WTC11 (cell line): ENCODE results near the gene GALNTL6. TPM values are rescaled to one million over a fixed set of nuclear protein-coding genes. Genes with fewer than 3 reads are reported as not detected.

Experiments used
- ATAC-seq: fragments of 200-7000 bp; cut with Tn5 transposase; 2 replicates; pipeline ENCODE4 v1.10.0; 2021; ENCODE audit warnings: mild to moderate bottlenecking, moderate library complexity
- CTCF ChIA-PET: fragments of 300-600 bp; sonication (Branson Sonifier 250); formaldehyde crosslinking; loops from one replicate; lab custom pipeline; 2021; ENCODE audit warnings: antibody characterized with exemption; lab: Charles Lee
- POLR2A ChIA-PET: fragments of 350-600 bp; sonication (Branson Sonifier 250); formaldehyde crosslinking; loops from one replicate; lab custom pipeline; 2021; ENCODE audit warnings: antibody characterized with exemption; lab: Charles Lee
- DNase-seq: peaks from one replicate; pipeline ENCODE4 v3.0.0; 2021; ENCODE audit warnings: low spot score
- H3K27ac Mint-ChIP-seq: 2 replicates; pipeline ENCODE4 v1.8.0; 2021; ENCODE audit warnings: mixed read lengths
- H3K27me3 Mint-ChIP-seq: 2 replicates; pipeline ENCODE4 v1.8.0; 2021; ENCODE audit warnings: low read depth, mild to moderate bottlenecking, moderate library complexity, mixed read lengths
- H3K36me3 Mint-ChIP-seq: 2 replicates; pipeline ENCODE4 v1.8.0; 2021; ENCODE audit warnings: mixed read lengths
- H3K4me1 Mint-ChIP-seq: 2 replicates; pipeline ENCODE4 v1.8.0; 2022; ENCODE audit warnings: mixed read lengths
- H3K4me3 Mint-ChIP-seq: 2 replicates; pipeline ENCODE4 v1.8.0; 2021; ENCODE audit warnings: mild to moderate bottlenecking, moderate library complexity, mixed read lengths
- H3K9me3 Mint-ChIP-seq: 2 replicates; pipeline ENCODE4 v1.8.0; 2021; ENCODE audit warnings: mixed read lengths
- ETV6 ChIP-seq: sonication (generic); formaldehyde crosslinking; IDR thresholded peaks from 2 replicates; pipeline ENCODE4 v1.8.1; 2022; ENCODE audit warnings: mild to moderate bottlenecking, missing genetic modification reagents
- FOXK1 ChIP-seq: sonication (generic); formaldehyde crosslinking; IDR thresholded peaks from 2 replicates; pipeline ENCODE4 v1.8.0; 2022; ENCODE audit warnings: mild to moderate bottlenecking, moderate library complexity, missing genetic modification reagents
- MXD4 ChIP-seq: fragments of 250-450 bp; sonication (Bioruptor Pico); IDR thresholded peaks from 2 replicates; pipeline ENCODE4 v1.8.0; 2021; ENCODE audit warnings: mild to moderate bottlenecking, moderate library complexity, borderline replicate concordance
- NFYB ChIP-seq: sonication (generic); formaldehyde crosslinking; conservative IDR thresholded peaks from 2 replicates; pipeline ENCODE4 v1.8.0; 2022; ENCODE audit warnings: low read depth, missing genetic modification reagents
- PRRX2 ChIP-seq: fragments of 250-450 bp; sonication (Bioruptor Pico); IDR thresholded peaks from 2 replicates; pipeline ENCODE4 v1.8.0; 2021; ENCODE audit warnings: mild to moderate bottlenecking
- RORB ChIP-seq: fragments of 250-450 bp; sonication (Bioruptor Pico); IDR thresholded peaks from 2 replicates; pipeline ENCODE4 v1.9.0; 2021; ENCODE audit warnings: mild to moderate bottlenecking
- ZNF232 ChIP-seq: sonication (generic); formaldehyde crosslinking; IDR thresholded peaks from 2 replicates; pipeline ENCODE4 v1.8.0; 2022; ENCODE audit warnings: mild to moderate bottlenecking, missing genetic modification reagents
- ZNF416 ChIP-seq: fragments of 250-450 bp; sonication (Bioruptor Pico); IDR thresholded peaks from 2 replicates; pipeline ENCODE4 v1.9.0; 2021; ENCODE audit warnings: mild to moderate bottlenecking, inconsistent platforms
- total RNA-seq: library from RNA; stranded (reverse); gene quantifications from 3 replicates; pipeline ENCODE4 v1.2.3, GENCODE V29; 2021
- TF ChIP-seq, protein P1 (sequence below): sonication (generic); formaldehyde crosslinking; IDR thresholded peaks from 2 replicates; pipeline ENCODE4 v1.8.0; 2022; ENCODE audit warnings: mild to moderate bottlenecking, missing genetic modification reagents
- TF ChIP-seq, protein P2 (sequence below): sonication (generic); formaldehyde crosslinking; IDR thresholded peaks from 2 replicates; pipeline ENCODE4 v1.8.1; 2023; ENCODE audit warnings: mild to moderate bottlenecking, missing genetic modification reagents, moderate library complexity
- TF ChIP-seq, protein P3 (sequence below): fragments of 250-450 bp; sonication (Bioruptor Pico); IDR thresholded peaks from 2 replicates; pipeline ENCODE4 v1.9.0; 2021; ENCODE audit warnings: mild to moderate bottlenecking, borderline replicate concordance
- TF ChIP-seq, protein P4 (sequence below): fragments of 250-450 bp; sonication (Bioruptor Pico); IDR thresholded peaks from 2 replicates; pipeline ENCODE4 v1.9.0; 2021; ENCODE audit warnings: mild to moderate bottlenecking
- TF ChIP-seq, protein P5 (sequence below): fragments of 250-450 bp; sonication (Bioruptor Pico); conservative IDR thresholded peaks from 2 replicates; pipeline ENCODE4 v1.9.0; 2021; ENCODE audit warnings: mild to moderate bottlenecking
- TF ChIP-seq, protein P6 (sequence below): sonication (generic); formaldehyde crosslinking; IDR thresholded peaks from 2 replicates; pipeline ENCODE4 v1.8.1; 2022; ENCODE audit warnings: mild to moderate bottlenecking, missing genetic modification reagents, moderate library complexity, borderline replicate concordance
- TF ChIP-seq, protein P7 (sequence below): fragments of 250-450 bp; sonication (Bioruptor Pico); IDR thresholded peaks from 2 replicates; pipeline ENCODE4 v1.8.0; 2021; ENCODE audit warnings: mild to moderate bottlenecking
- TF ChIP-seq, protein P8 (sequence below): sonication (generic); formaldehyde crosslinking; IDR thresholded peaks from 2 replicates; pipeline ENCODE4 v1.8.0; 2022; ENCODE audit warnings: mild to moderate bottlenecking, missing genetic modification reagents

GALNTL6 gene
- total RNA-seq, 1 experiment from 2014 or later, result 0.24 TPM

DNA sequence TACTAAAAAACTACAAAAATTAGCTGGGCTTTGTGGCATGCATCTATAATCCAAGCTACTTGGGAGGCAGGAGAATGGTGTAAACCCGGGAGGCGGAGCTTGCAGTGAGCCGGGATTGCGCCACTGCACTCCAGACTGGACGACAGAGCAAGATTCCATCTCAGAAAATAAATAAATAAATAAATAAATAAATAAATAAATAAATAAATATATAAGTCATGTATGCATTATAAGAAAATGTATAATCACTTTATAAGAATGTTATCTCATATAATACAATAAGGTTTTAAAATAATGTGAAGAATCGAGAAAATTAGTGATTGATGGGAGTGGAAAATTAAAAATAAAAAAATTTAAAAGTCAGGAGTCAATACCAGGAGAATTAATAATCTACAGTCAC, 127.5 kb downstream of the GALNTL6 start (continued):
- TF ChIP-seq RORB (CRISPR knock-in tag), result no peak
- no peak for TF ChIP-seq PRRX2 (CRISPR knock-in tag)
- TF ChIP-seq, protein P1, sequence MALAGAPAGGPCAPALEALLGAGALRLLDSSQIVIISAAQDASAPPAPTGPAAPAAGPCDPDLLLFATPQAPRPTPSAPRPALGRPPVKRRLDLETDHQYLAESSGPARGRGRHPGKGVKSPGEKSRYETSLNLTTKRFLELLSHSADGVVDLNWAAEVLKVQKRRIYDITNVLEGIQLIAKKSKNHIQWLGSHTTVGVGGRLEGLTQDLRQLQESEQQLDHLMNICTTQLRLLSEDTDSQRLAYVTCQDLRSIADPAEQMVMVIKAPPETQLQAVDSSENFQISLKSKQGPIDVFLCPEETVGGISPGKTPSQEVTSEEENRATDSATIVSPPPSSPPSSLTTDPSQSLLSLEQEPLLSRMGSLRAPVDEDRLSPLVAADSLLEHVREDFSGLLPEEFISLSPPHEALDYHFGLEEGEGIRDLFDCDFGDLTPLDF (CRISPR knock-in tag), result no peak
- TF ChIP-seq ZNF232 (CRISPR knock-in tag), result no peak
- TF ChIP-seq, protein P2, sequence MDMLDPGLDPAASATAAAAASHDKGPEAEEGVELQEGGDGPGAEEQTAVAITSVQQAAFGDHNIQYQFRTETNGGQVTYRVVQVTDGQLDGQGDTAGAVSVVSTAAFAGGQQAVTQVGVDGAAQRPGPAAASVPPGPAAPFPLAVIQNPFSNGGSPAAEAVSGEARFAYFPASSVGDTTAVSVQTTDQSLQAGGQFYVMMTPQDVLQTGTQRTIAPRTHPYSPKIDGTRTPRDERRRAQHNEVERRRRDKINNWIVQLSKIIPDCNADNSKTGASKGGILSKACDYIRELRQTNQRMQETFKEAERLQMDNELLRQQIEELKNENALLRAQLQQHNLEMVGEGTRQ (CRISPR knock-in tag), result no peak
- TF ChIP-seq, protein P3, sequence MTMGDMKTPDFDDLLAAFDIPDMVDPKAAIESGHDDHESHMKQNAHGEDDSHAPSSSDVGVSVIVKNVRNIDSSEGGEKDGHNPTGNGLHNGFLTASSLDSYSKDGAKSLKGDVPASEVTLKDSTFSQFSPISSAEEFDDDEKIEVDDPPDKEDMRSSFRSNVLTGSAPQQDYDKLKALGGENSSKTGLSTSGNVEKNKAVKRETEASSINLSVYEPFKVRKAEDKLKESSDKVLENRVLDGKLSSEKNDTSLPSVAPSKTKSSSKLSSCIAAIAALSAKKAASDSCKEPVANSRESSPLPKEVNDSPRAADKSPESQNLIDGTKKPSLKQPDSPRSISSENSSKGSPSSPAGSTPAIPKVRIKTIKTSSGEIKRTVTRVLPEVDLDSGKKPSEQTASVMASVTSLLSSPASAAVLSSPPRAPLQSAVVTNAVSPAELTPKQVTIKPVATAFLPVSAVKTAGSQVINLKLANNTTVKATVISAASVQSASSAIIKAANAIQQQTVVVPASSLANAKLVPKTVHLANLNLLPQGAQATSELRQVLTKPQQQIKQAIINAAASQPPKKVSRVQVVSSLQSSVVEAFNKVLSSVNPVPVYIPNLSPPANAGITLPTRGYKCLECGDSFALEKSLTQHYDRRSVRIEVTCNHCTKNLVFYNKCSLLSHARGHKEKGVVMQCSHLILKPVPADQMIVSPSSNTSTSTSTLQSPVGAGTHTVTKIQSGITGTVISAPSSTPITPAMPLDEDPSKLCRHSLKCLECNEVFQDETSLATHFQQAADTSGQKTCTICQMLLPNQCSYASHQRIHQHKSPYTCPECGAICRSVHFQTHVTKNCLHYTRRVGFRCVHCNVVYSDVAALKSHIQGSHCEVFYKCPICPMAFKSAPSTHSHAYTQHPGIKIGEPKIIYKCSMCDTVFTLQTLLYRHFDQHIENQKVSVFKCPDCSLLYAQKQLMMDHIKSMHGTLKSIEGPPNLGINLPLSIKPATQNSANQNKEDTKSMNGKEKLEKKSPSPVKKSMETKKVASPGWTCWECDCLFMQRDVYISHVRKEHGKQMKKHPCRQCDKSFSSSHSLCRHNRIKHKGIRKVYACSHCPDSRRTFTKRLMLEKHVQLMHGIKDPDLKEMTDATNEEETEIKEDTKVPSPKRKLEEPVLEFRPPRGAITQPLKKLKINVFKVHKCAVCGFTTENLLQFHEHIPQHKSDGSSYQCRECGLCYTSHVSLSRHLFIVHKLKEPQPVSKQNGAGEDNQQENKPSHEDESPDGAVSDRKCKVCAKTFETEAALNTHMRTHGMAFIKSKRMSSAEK (CRISPR knock-in tag), result no peak
- TF ChIP-seq MXD4 (CRISPR knock-in tag), result no peak

DNA sequence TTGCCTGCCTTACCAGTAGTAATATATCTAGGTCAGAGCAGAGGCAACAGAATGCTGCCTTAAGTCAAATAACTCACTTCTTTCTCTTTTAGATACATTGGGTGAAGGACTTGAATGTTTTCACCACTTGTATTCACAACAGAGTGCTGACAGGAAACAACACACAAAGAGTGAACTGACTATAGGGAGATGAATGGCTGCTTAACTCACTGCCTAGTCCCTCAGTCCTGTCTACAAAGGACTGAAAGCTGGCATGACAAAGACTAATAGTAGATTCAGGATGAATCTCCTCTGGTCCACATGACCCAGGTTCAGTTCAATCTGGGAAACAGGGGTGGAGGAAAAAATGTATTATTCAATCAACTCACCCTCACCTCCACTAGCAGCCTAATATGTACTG, 134.2 kb downstream of the GALNTL6 start:
- H3K9me3 Mint-ChIP-seq, result no peaks in the 10 kb centered on the region
- ATAC-seq (peak; percentile 89), DNase-seq (no peak)
- no peaks in the 10 kb centered on the region for H3K36me3 Mint-ChIP-seq
- H3K4me3 Mint-ChIP-seq, result no peak overlapping the region
- CTCF ChIA-PET, result no interaction called here
- TF ChIP-seq FOXK1 (CRISPR knock-in tag) (no peak), ETV6 (CRISPR knock-in tag) (no peak), NFYB (no peak)
- TF ChIP-seq, protein P4, sequence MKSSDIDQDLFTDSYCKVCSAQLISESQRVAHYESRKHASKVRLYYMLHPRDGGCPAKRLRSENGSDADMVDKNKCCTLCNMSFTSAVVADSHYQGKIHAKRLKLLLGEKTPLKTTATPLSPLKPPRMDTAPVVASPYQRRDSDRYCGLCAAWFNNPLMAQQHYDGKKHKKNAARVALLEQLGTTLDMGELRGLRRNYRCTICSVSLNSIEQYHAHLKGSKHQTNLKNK (CRISPR knock-in tag), result no peak
- TF ChIP-seq, protein P5, sequence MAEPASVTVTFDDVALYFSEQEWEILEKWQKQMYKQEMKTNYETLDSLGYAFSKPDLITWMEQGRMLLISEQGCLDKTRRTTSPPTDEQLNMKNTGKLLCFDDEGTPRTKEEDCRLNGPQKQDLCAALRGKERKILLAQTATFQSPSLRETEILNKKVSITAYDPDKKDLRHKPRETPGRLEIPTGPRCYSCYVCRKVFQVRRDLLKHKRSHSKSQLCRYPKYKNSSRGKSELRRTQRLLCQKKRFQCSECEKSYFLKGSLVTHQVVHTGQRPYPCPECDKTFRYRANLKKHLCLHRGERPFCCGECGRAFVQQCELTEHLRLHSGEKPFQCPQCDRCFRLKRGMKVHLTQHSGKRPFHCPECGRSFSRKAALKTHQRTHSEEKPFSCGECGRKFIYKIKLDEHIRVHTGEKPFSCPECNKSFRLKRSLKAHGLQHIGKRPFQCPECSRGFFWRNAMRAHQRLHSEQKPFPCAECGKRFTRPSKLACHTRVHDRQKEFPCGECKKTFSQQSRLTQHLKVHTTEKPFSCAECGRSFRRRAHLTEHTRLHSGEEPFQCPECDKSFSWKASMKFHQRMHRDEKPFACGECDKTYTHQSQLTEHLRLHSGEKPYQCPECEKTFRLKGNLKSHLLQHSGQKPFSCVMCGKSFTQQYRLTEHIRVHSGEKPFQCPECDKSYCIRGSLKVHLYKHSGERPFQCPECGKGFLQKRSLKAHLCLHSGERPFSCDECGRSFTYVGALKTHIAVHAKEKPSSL, result no peak
- TF ChIP-seq, protein P6, sequence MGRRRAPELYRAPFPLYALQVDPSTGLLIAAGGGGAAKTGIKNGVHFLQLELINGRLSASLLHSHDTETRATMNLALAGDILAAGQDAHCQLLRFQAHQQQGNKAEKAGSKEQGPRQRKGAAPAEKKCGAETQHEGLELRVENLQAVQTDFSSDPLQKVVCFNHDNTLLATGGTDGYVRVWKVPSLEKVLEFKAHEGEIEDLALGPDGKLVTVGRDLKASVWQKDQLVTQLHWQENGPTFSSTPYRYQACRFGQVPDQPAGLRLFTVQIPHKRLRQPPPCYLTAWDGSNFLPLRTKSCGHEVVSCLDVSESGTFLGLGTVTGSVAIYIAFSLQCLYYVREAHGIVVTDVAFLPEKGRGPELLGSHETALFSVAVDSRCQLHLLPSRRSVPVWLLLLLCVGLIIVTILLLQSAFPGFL (CRISPR knock-in tag), result no peak
- peak overlapping the region; percentile 74; the same call in 1 of the 2 replicates for H3K27ac Mint-ChIP-seq
- no peaks in the 10 kb centered on the region for H3K27me3 Mint-ChIP-seq
- H3K4me1 Mint-ChIP-seq, result peaks cover 10% of the 10 kb centered on the region
- POLR2A ChIA-PET, result no interaction called here

DNA sequence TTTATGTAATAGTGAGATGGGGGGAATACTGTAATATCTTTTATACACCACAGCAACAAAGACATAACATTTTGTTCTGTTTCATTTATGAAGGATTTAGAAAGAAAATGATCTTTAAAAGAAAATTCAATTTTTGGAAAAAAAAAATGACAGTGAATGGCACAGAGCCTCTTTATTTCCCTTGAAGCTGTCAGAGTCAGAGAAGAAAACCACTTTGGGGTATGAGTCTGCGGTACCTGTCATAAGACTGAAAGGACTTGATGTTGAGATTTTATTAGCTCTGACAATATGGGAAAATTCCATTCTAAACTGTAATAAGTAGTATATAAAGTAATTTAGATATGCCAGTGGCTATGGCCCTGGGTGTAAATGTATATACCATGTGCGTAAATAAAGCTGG, 134.8 kb downstream of the GALNTL6 start:
- H3K36me3 Mint-ChIP-seq, result no peaks in the 10 kb centered on the region
- ChIA-PET CTCF (no interaction called here), POLR2A (no interaction called here)
- H3K4me3 Mint-ChIP-seq, result no peak overlapping the region
- no peaks in the 10 kb centered on the region for H3K9me3 Mint-ChIP-seq
- no peak for ATAC-seq
- no peak overlapping the region for H3K27ac Mint-ChIP-seq
- H3K4me1 Mint-ChIP-seq, result peaks cover 10% of the 10 kb centered on the region
- no peak for DNase-seq
- H3K27me3 Mint-ChIP-seq, result no peaks in the 10 kb centered on the region
- TF ChIP-seq, protein P7, sequence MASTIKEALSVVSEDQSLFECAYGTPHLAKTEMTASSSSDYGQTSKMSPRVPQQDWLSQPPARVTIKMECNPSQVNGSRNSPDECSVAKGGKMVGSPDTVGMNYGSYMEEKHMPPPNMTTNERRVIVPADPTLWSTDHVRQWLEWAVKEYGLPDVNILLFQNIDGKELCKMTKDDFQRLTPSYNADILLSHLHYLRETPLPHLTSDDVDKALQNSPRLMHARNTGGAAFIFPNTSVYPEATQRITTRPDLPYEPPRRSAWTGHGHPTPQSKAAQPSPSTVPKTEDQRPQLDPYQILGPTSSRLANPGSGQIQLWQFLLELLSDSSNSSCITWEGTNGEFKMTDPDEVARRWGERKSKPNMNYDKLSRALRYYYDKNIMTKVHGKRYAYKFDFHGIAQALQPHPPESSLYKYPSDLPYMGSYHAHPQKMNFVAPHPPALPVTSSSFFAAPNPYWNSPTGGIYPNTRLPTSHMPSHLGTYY (CRISPR knock-in tag), result no peak
- TF ChIP-seq ZNF416 (no peak), PRRX2 (CRISPR knock-in tag) (no peak)
- TF ChIP-seq, protein P5, result no peak
- TF ChIP-seq, protein P8, sequence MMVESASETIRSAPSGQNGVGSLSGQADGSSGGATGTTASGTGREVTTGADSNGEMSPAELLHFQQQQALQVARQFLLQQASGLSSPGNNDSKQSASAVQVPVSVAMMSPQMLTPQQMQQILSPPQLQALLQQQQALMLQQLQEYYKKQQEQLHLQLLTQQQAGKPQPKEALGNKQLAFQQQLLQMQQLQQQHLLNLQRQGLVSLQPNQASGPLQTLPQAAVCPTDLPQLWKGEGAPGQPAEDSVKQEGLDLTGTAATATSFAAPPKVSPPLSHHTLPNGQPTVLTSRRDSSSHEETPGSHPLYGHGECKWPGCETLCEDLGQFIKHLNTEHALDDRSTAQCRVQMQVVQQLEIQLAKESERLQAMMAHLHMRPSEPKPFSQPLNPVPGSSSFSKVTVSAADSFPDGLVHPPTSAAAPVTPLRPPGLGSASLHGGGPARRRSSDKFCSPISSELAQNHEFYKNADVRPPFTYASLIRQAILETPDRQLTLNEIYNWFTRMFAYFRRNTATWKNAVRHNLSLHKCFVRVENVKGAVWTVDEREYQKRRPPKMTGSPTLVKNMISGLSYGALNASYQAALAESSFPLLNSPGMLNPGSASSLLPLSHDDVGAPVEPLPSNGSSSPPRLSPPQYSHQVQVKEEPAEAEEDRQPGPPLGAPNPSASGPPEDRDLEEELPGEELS, result no peak
